ENCODE results near the gene PHAF1. TPM values are rescaled to one million over a fixed set of nuclear protein-coding genes. Genes with fewer than 3 reads are reported as not detected.
A peak's percentile ranks its signal among the peaks of the same experiment; 100 is the strongest.

PHAF1 gene
- total and polyA plus RNA-seq, 2 of the 8 experiments (the other 6 are each of a cell fraction or from before 2014, with no cell fraction given), result 18.6 to 26.4 TPM

GRCh38 chr16:67173808-67174705 is 64.3 kb downstream of the PHAF1 start (continued):
- TF ChIP-seq FOSL1 (IDR thresholded peaks at IDR 0.05; ENCODE audit: insufficient read depth, low read depth, low read length), result no peak
- TF ChIP-seq SIRT6 (IDR thresholded peaks at IDR 0.05; ENCODE audit: low read length), result no peak
- TF ChIP-seq YY1 (IDR thresholded peaks at IDR 0.05; ENCODE audit: low read depth, low read length), result no peak
- peak; percentile 7 to 23; a peak in 2 of 4 replicates for TF ChIP-seq RAD21 (IDR thresholded peaks at IDR 0.05 in 1 of 2, conservative IDR thresholded peaks at IDR 0.05 in 1 of 2; ENCODE audit: low read depth in 2 of 2, low read length in 2 of 2)
- TF ChIP-seq EZH2 (IDR thresholded peaks at IDR 0.05; ENCODE audit: low read depth, low read length, severe bottlenecking), result peak; percentile 80
- no peak for TF ChIP-seq POLR2AphosphoS5 (IDR thresholded peaks at IDR 0.05; ENCODE audit: low read depth, low read length)
- TF ChIP-seq RBBP5 (IDR thresholded peaks at IDR 0.05; ENCODE audit: borderline replicate concordance, low read depth, low read length), result no peak
- no peak for TF ChIP-seq TAF7 (optimal IDR thresholded peaks at IDR 0.05; ENCODE audit: borderline replicate concordance, low read depth, low read length)
- TF ChIP-seq CBX5 (IDR thresholded peaks at IDR 0.05; ENCODE audit: low read depth, low read length), result no peak
- TF ChIP-seq HDAC2 (IDR thresholded peaks at IDR 0.05; ENCODE audit: borderline replicate concordance in 1 of 2, low read depth in 2 of 2, low read length in 2 of 2), result no peak
- peak; percentile 92 for TF ChIP-seq SUZ12 (IDR thresholded peaks at IDR 0.05; ENCODE audit: low read length)
- TF ChIP-seq BRCA1 (IDR thresholded peaks at IDR 0.05; ENCODE audit: low read depth, low read length), result no peak
- TF ChIP-seq CTCF (IDR thresholded peaks at IDR 0.05; ENCODE audit: control extremely low read depth in 1 of 3, insufficient read depth in 1 of 3, low read depth in 1 of 3, low read length in 3 of 3), result peak in 2 of 3 experiments; percentile 14 to 15; a peak in 2 of 4 replicates
- TF ChIP-seq CTBP2 (IDR thresholded peaks at IDR 0.05; ENCODE audit: borderline replicate concordance, insufficient read depth, insufficient read length, low read length), result peak; percentile 12
- no peak for TF ChIP-seq TCF12 (IDR thresholded peaks at IDR 0.05; ENCODE audit: low read depth, low read length)

All from H1 (cell line).